ENCODE results near the gene MAIP1. TPM values are rescaled to one million over a fixed set of nuclear protein-coding genes. Genes with fewer than 3 reads are reported as not detected.
A peak's percentile ranks its signal among the peaks of the same experiment; 100 is the strongest.

Gene MAIP1
- total RNA-seq, 1 experiment from 2014 or later, result 24.1 TPM

DNA sequence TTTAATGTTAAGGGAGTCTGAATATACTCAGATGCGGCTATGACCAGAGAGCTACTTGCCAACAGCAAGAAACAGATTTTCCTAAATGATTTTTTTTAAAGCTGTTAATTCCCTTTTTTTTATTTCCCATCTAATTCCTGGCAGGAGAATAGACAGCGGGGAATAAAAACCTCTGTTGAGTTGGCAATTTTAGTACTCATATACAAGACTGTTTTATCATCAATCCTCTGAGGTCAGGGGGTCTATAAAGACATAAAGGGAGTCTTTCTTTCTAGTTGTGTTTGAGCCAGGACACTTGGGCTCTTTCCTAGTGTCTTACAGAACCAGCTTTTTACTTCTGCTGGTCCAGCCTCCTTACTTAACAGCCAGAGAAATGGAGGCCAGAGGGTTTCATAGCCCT lies 29.4 kb downstream of the MAIP1 start:
- no peak for DNase-seq (ENCODE audit: unreplicated experiment)
- no peaks in the 10 kb centered on the region for H3K9me3 Mint-ChIP-seq (ENCODE audit: unreplicated experiment)
- intact Hi-C loops (cut with micrococcal nuclease), result loop anchor here (1.0 kb wide), 1 partner anchor 324 kb away; no protein-coding TSS in a partner anchor
- no peak for TF ChIP-seq CTCF (IDR thresholded peaks at IDR 0.05; ENCODE audit: unreplicated experiment)
- H3K27me3 Mint-ChIP-seq (ENCODE audit: insufficient read depth, unreplicated experiment), result no peaks in the 10 kb centered on the region
- POLR2A ChIA-PET, result interaction anchor here (0.6 to 1.6 kb wide), 4 partner anchors 315 to 544 kb away, joined by 3 to 6 read pairs (median 4); no protein-coding TSS in a partner anchor
- H3K36me3 Mint-ChIP-seq (ENCODE audit: insufficient read depth, unreplicated experiment), result peaks cover 7% of the 10 kb centered on the region
- peaks cover 10% of the 10 kb centered on the region for H3K4me1 Mint-ChIP-seq (ENCODE audit: insufficient read depth, unreplicated experiment)
- BruUV-seq (replicated peaks), result no TSS peak
- CTCF ChIA-PET, result interaction anchor here (0.6 to 4.8 kb wide), 17 partner anchors 9 to 719 kb away, joined by 3 to 59 read pairs (median 4); partner anchors contain the start of gene SPATS2L
- no peak overlapping the region for H3K27ac Mint-ChIP-seq (ENCODE audit: low read depth, unreplicated experiment)
- H3K4me3 Mint-ChIP-seq (ENCODE audit: unreplicated experiment), result no peak overlapping the region

- peak; percentile 83 for DNase-seq (ENCODE audit: unreplicated experiment)
- H3K36me3 Mint-ChIP-seq (ENCODE audit: insufficient read depth, unreplicated experiment), result peaks cover 5% of the 10 kb centered on the region
- no peaks in the 10 kb centered on the region for H3K9me3 Mint-ChIP-seq (ENCODE audit: unreplicated experiment)
- BruUV-seq (replicated peaks), result no TSS peak
- H3K27ac Mint-ChIP-seq (ENCODE audit: low read depth, unreplicated experiment), result no peak overlapping the region
- peaks cover 6% of the 10 kb centered on the region for H3K4me1 Mint-ChIP-seq (ENCODE audit: insufficient read depth, unreplicated experiment)
- ChIA-PET POLR2A (interaction anchor here (0.6 to 1.6 kb wide), 5 partner anchors 316 to 330 kb away, joined by 3 to 6 read pairs (median 3); partner anchors contain the start of gene SPATS2L), CTCF (interaction anchor here (0.6 to 4.8 kb wide), 32 partner anchors 9 to 1159 kb away, joined by 3 to 59 read pairs (median 4); no protein-coding TSS in a partner anchor)
- TF ChIP-seq CTCF (IDR thresholded peaks at IDR 0.05; ENCODE audit: unreplicated experiment), result peak; percentile 64
- no peaks in the 10 kb centered on the region for H3K27me3 Mint-ChIP-seq (ENCODE audit: insufficient read depth, unreplicated experiment)
- H3K4me3 Mint-ChIP-seq (ENCODE audit: unreplicated experiment), result no peak overlapping the region
- intact Hi-C loops (cut with micrococcal nuclease), result loop anchor here (1.0 kb wide), 1 partner anchor 323 kb away; no protein-coding TSS in a partner anchor
Observed at GRCh38 chr2:199985625-199986207, 30.3 kb downstream of the MAIP1 start.

DNA sequence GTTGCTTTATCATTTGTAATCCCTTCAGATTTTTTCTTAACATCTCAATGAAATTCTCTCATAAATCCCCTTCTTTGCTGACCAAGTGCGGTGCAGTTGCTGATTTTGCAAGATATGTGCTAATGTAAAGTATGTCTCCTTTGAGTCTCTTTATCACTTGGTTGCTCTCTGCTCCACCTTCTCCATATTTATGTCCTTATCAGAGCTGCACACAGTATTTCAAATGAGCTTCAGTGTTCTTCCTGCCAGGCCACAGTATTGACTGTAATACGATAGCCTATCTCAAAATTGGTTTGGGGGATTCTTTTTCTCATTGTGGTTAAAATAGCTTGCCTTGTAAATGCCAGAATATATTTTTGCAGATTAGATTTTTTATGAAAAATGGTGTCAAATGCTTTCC lies 32.2 kb downstream of the MAIP1 start:
- no peaks in the 10 kb centered on the region for H3K36me3 Mint-ChIP-seq (ENCODE audit: insufficient read depth, unreplicated experiment)
- H3K27me3 Mint-ChIP-seq (ENCODE audit: insufficient read depth, unreplicated experiment), result no peaks in the 10 kb centered on the region
- TF ChIP-seq CTCF (IDR thresholded peaks at IDR 0.05; ENCODE audit: unreplicated experiment), result no peak
- CTCF ChIA-PET, result interaction anchor here (0.9 to 4.8 kb wide), 3 partner anchors 483 to 506 kb away, joined by 3 to 59 read pairs (median 4); no protein-coding TSS in a partner anchor
- H3K9me3 Mint-ChIP-seq (ENCODE audit: unreplicated experiment), result no peaks in the 10 kb centered on the region
- H3K4me3 Mint-ChIP-seq (ENCODE audit: unreplicated experiment), result no peak overlapping the region
- intact Hi-C loops (cut with micrococcal nuclease), result no loop called here
- H3K4me1 Mint-ChIP-seq (ENCODE audit: insufficient read depth, unreplicated experiment), result peaks cover 3% of the 10 kb centered on the region
- no peak for DNase-seq (ENCODE audit: unreplicated experiment)
- POLR2A ChIA-PET, result no interaction called here
- no peak overlapping the region for H3K27ac Mint-ChIP-seq (ENCODE audit: low read depth, unreplicated experiment)
- no TSS peak for BruUV-seq (replicated peaks)

DNA sequence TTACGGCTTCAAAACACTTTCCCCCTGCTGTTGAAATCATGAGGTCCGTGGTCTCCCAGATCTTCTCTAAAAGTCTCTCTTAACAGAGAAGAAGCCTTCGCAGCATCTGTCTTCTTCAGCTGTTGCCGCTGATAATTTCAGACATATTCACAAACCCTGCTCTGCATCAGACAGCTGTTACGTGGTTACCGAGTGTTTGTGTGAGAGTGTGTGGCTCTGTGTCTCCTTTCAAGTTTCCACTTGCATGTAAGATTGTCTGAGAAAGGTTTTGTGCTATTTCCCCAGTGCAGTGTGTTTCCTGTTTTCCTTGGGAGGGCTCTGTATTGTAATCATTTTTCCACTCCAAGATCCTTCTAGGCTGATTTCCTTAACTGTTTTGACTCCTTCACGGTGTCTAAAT lies 32.8 kb downstream of the MAIP1 start:
- intact Hi-C loops (cut with micrococcal nuclease), result no loop called here
- Mint-ChIP-seq H3K36me3 (ENCODE audit: insufficient read depth, unreplicated experiment) (no peaks in the 10 kb centered on the region), H3K9me3 (ENCODE audit: unreplicated experiment) (no peaks in the 10 kb centered on the region), H3K27me3 (ENCODE audit: insufficient read depth, unreplicated experiment) (no peaks in the 10 kb centered on the region), H3K4me3 (ENCODE audit: unreplicated experiment) (no peak overlapping the region), H3K4me1 (ENCODE audit: insufficient read depth, unreplicated experiment) (no peaks in the 10 kb centered on the region), H3K27ac (ENCODE audit: low read depth, unreplicated experiment) (no peak overlapping the region)
- ChIA-PET CTCF (interaction anchor here (0.9 to 4.8 kb wide), 3 partner anchors 483 to 505 kb away, joined by 3 to 59 read pairs (median 4); no protein-coding TSS in a partner anchor), POLR2A (no interaction called here)
- BruUV-seq (replicated peaks), result no TSS peak
- TF ChIP-seq CTCF (IDR thresholded peaks at IDR 0.05; ENCODE audit: unreplicated experiment), result no peak
- no peak for DNase-seq (ENCODE audit: unreplicated experiment)
